ENCODE measurements around the gene ADAMTSL5.
"Not testable (repeated sequence)": the region's sequence is repeated elsewhere in the genome, so short reads cannot be mapped to it uniquely, and the experiment has no call there.

Gene ADAMTSL5

GRCh38 chr19:1512671-1513498, at the start of gene ADAMTSL5:
TSS of gene ADAMTSL5 (minus strand) at chr19:1513019. CDS start at chr19:1510943, 2,076 bp downstream.
- peak in 2 of 3 donors; percentile 48 to 49 for DNase-seq (ENCODE audit: low read depth in 3 of 3, low spot score in 1 of 3)

- no peak for DNase-seq (ENCODE audit: low read depth in 3 of 3, low spot score in 1 of 3)
Measured at GRCh38 chr19:1561236-1561842, 48.5 kb upstream of the ADAMTSL5 start.

GRCh38 chr19:1560286-1560882, 47.6 kb upstream of the ADAMTSL5 start:
- no peak for DNase-seq (ENCODE audit: low read depth in 3 of 3, low spot score in 1 of 3)

- no peak for DNase-seq (ENCODE audit: low read depth in 3 of 3, low spot score in 1 of 3)
Measured at GRCh38 chr19:1558552-1558951, 45.7 kb upstream of the ADAMTSL5 start.

GRCh38 chr19:1556390-1557070, 43.7 kb upstream of the ADAMTSL5 start:
- no peak for DNase-seq (ENCODE audit: low read depth in 3 of 3, low spot score in 1 of 3)

GRCh38 chr19:1555487-1556389, 42.9 kb upstream of the ADAMTSL5 start:
- DNase-seq (ENCODE audit: low read depth in 3 of 3, low spot score in 1 of 3) = no peak

- DNase-seq (ENCODE audit: low read depth in 3 of 3, low spot score in 1 of 3) = no peak
Measured at GRCh38 chr19:1554968-1555367, 42.1 kb upstream of the ADAMTSL5 start.

- no peak for DNase-seq (ENCODE audit: low read depth in 3 of 3, low spot score in 1 of 3)
Measured at GRCh38 chr19:1553415-1553814, 40.6 kb upstream of the ADAMTSL5 start.

GRCh38 chr19:1551068-1552040, 38.5 kb upstream of the ADAMTSL5 start:
- DNase-seq (ENCODE audit: low read depth in 3 of 3, low spot score in 1 of 3) = no peak

- DNase-seq (ENCODE audit: low read depth in 3 of 3, low spot score in 1 of 3) = no peak
Measured at GRCh38 chr19:1549332-1549945, 36.6 kb upstream of the ADAMTSL5 start.

GRCh38 chr19:1540365-1540925, 27.6 kb upstream of the ADAMTSL5 start:
- no peak for DNase-seq (ENCODE audit: low read depth in 3 of 3, low spot score in 1 of 3)

GRCh38 chr19:1539749-1540148, 26.9 kb upstream of the ADAMTSL5 start:
- DNase-seq (ENCODE audit: low read depth in 3 of 3, low spot score in 1 of 3) = not testable (repeated sequence)

GRCh38 chr19:1538978-1539377, 26.2 kb upstream of the ADAMTSL5 start:
- no peak for DNase-seq (ENCODE audit: low read depth in 3 of 3, low spot score in 1 of 3)

- DNase-seq (ENCODE audit: low read depth in 3 of 3, low spot score in 1 of 3) = not testable (repeated sequence)
Measured at GRCh38 chr19:1535699-1536098, 22.9 kb upstream of the ADAMTSL5 start.

GRCh38 chr19:1534972-1535371, 22.2 kb upstream of the ADAMTSL5 start:
- DNase-seq (ENCODE audit: low read depth in 3 of 3, low spot score in 1 of 3) = no peak

- no peak for DNase-seq (ENCODE audit: low read depth in 3 of 3, low spot score in 1 of 3)
Measured at GRCh38 chr19:1533510-1534150, 20.8 kb upstream of the ADAMTSL5 start.

GRCh38 chr19:1532003-1532402, 19.2 kb upstream of the ADAMTSL5 start:
- DNase-seq (ENCODE audit: low read depth in 3 of 3, low spot score in 1 of 3) = no peak

GRCh38 chr19:1531587-1531986, 18.8 kb upstream of the ADAMTSL5 start:
- DNase-seq (ENCODE audit: low read depth in 3 of 3, low spot score in 1 of 3) = no peak
